ENCODE results near the gene NBR1.
"Not testable (repeated sequence)": the region's sequence is repeated elsewhere in the genome, so short reads cannot be mapped to it uniquely, and the experiment has no call there.

The NBR1 gene

GRCh38 chr17:43211480-43212402, 40.7 kb downstream of the NBR1 start, which contains the start of gene TMEM106A:
TSS of gene TMEM106A (plus strand) at chr17:43211875. CDS start at chr17:43213042, 1,167 bp downstream.
- H3K4me3 ChIP-seq (ENCODE audit: low read depth, low read length), result peak within 1 kb of the TSS; percentile 76
- peak; percentile 68 for DNase-seq (ENCODE audit: low read depth)

- no peak for DNase-seq (ENCODE audit: low read depth)
- H3K4me3 ChIP-seq (ENCODE audit: low read depth, low read length), result peak overlapping the region; percentile 76
These were observed 41.9 kb downstream of the NBR1 start for GRCh38 chr17:43212641-43213490.

- H3K4me3 ChIP-seq (ENCODE audit: low read depth, low read length), result no peak overlapping the region
- no peak for DNase-seq (ENCODE audit: low read depth)
These were observed 42.5 kb downstream of the NBR1 start for GRCh38 chr17:43213545-43213944.

- no peak for DNase-seq (ENCODE audit: low read depth)
- H3K4me3 ChIP-seq (ENCODE audit: low read depth, low read length), result no peak overlapping the region
These were observed 44.3 kb downstream of the NBR1 start for GRCh38 chr17:43215341-43215740.

GRCh38 chr17:43216369-43216761, 45.4 kb downstream of the NBR1 start:
- H3K4me3 ChIP-seq (ENCODE audit: low read depth, low read length), result no peak overlapping the region
- DNase-seq (ENCODE audit: low read depth), result no peak

- DNase-seq (ENCODE audit: low read depth), result no peak
- no peak overlapping the region for H3K4me3 ChIP-seq (ENCODE audit: low read depth, low read length)
These were observed 46.0 kb downstream of the NBR1 start for GRCh38 chr17:43216762-43217613.

GRCh38 chr17:43217614-43218087, 46.6 kb downstream of the NBR1 start:
- no peak for DNase-seq (ENCODE audit: low read depth)
- no peak overlapping the region for H3K4me3 ChIP-seq (ENCODE audit: low read depth, low read length)

- no peak for DNase-seq (ENCODE audit: low read depth)
- H3K4me3 ChIP-seq (ENCODE audit: low read depth, low read length), result no peak overlapping the region
These were observed 48.0 kb downstream of the NBR1 start for GRCh38 chr17:43219001-43219400.

GRCh38 chr17:43219746-43220380, 48.8 kb downstream of the NBR1 start:
- no peak for DNase-seq (ENCODE audit: low read depth)
- no peak overlapping the region for H3K4me3 ChIP-seq (ENCODE audit: low read depth, low read length)

GRCh38 chr17:43220511-43221125, 49.6 kb downstream of the NBR1 start:
- no peak overlapping the region for H3K4me3 ChIP-seq (ENCODE audit: low read depth, low read length)
- no peak for DNase-seq (ENCODE audit: low read depth)

GRCh38 chr17:43224146-43224705, 53.2 kb downstream of the NBR1 start:
- no peak overlapping the region for H3K4me3 ChIP-seq (ENCODE audit: low read depth, low read length)
- no peak for DNase-seq (ENCODE audit: low read depth)

- no peak for DNase-seq (ENCODE audit: low read depth)
- H3K4me3 ChIP-seq (ENCODE audit: low read depth, low read length), result no peak overlapping the region
These were observed 55.4 kb downstream of the NBR1 start for GRCh38 chr17:43226393-43226792.

- not testable (repeated sequence) for DNase-seq (ENCODE audit: low read depth); H3K4me3 ChIP-seq (ENCODE audit: low read depth, low read length)
These were observed 57.2 kb downstream of the NBR1 start, which contains the start of gene CCDC200 for GRCh38 chr17:43228020-43228782. TSS of gene CCDC200 (minus strand) at chr17:43228623. CDS start at chr17:43228554, 69 bp downstream.

- not testable (repeated sequence) for DNase-seq (ENCODE audit: low read depth); H3K4me3 ChIP-seq (ENCODE audit: low read depth, low read length)
These were observed 60.4 kb downstream of the NBR1 start for GRCh38 chr17:43231205-43232020.

GRCh38 chr17:43232021-43232699, 61.1 kb downstream of the NBR1 start:
- not testable (repeated sequence) for DNase-seq (ENCODE audit: low read depth)

GRCh38 chr17:43233263-43233662, 62.2 kb downstream of the NBR1 start:
- not testable (repeated sequence) for DNase-seq (ENCODE audit: low read depth); H3K4me3 ChIP-seq (ENCODE audit: low read depth, low read length)

More at GRCh38 chr17:43232021-43232699, 61.1 kb downstream of the NBR1 start:
- H3K4me3 ChIP-seq (ENCODE audit: low read depth, low read length), result not testable (repeated sequence)
